Activated CD4-positive, CD25-positive, alpha-beta regulatory T cell treated with anti-CD3 and anti-CD28 coated beads, Interleukin-2, amount 50 U/mL, for 72 hours (primary cell): ENCODE data around the gene TEAD1.

ENCODE experiments used
- DNase-seq: peaks from one replicate; pipeline ENCODE4 v3.0.0; 2021

The TEAD1 gene

DNA sequence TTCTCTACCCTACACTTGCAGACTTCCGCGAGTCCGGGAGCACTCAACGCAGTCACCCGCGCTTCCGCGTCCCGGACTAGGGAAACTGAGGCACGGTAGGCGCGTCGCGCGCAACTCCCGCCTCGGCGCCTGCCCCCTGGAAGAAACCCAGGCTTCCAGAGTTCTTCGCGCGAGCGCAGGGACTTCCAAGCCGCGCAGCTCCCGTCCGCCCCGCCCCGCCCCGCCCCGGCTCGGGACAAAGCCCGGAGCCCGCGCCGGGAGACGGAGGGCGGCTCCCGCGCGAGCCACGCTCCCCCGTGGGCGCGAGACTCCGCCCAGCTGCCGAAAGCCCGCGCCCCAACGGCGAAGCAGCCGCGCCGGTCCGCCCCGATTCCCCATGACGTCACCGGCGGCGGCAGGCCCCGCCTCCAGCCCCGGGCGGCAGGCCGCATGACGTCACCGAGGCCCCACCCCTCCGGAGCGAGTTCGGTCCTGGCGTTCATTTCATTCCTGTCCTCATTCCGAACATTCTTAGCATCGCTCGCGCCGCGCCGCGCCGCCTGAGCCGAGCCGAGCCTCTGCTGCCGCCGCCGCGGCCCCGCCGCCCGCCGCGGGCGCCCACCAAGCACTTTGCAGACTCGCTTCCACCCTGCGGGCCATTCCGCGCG lies at the start of gene TEAD1:
Gene TEAD1, plus strand, starts transcription at position 498 of the 647 bp plus-strand sequence.
- peak; percentile 80 for DNase-seq

DNA sequence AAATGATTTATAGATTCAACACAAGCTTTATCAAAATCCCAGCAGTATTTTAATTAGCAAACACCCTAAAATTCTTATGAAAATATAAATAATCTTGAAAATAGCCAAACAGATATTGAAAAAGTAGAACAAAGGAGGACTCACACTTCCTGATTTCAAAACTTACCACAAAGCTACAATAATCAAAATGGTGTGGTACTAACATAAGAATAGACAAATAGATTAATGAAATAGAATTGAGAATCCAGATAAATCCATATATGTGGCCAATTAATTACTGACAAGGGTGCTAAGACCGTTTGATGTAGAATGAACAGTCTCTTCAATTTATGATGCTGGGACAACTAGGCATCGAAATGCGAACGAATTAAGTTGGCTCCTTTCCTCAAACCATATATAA lies 49.6 kb upstream of the TEAD1 start:
- DNase-seq = no peak

GRCh38 chr11:12625438-12626071 lies 48.7 kb upstream of the TEAD1 start:
- no peak for DNase-seq

GRCh38 chr11:12626616-12627015 lies 47.6 kb upstream of the TEAD1 start:
- no peak for DNase-seq

- DNase-seq = no peak
Measured at GRCh38 chr11:12628314-12628713, 45.9 kb upstream of the TEAD1 start.

- DNase-seq = no peak
Measured at GRCh38 chr11:12629601-12630313, 44.5 kb upstream of the TEAD1 start.

- DNase-seq = no peak
Measured at GRCh38 chr11:12631651-12632050, 42.6 kb upstream of the TEAD1 start.

DNA sequence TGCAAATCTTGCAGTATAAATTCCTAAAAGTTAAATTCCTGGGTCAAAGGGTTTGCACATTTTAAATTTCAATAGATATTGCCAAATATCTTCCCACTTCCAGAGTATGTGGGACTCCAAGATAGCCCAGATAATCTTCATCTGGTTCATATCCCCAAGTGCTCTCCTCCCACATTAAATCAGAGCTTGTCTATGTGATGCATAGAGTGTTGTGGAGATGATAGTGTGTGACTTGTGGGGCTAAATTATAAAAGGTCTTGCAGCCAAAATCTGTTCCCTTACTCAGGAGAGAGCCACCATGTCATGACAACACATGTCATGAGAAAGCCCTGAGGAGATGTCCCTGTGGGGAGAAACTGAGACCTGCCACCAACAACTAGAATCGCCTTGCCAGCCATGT lies 39.9 kb upstream of the TEAD1 start:
- DNase-seq = no peak

GRCh38 chr11:12636871-12637410 lies 37.3 kb upstream of the TEAD1 start:
- no peak for DNase-seq

DNA sequence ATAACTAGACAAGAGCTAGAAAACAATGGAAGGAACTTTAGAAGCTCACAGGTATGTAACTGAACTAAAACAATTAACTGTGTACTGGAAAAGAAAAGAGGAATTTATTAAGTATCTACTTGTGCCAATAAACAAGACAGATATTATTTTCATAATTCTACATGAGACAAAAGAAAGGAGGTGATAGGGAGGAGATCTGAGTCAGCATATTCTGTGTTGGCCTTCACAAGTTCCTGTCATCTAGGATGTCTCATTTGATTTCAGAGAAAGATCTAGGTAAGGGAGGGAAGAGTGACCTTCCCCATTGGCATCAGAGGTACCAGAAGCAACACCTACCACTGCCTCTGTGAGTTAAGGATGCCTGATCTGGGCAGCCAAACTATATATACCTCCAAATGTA lies 34.8 kb upstream of the TEAD1 start:
- no peak for DNase-seq

GRCh38 chr11:12640355-12640754 lies 33.9 kb upstream of the TEAD1 start:
- no peak for DNase-seq

DNA sequence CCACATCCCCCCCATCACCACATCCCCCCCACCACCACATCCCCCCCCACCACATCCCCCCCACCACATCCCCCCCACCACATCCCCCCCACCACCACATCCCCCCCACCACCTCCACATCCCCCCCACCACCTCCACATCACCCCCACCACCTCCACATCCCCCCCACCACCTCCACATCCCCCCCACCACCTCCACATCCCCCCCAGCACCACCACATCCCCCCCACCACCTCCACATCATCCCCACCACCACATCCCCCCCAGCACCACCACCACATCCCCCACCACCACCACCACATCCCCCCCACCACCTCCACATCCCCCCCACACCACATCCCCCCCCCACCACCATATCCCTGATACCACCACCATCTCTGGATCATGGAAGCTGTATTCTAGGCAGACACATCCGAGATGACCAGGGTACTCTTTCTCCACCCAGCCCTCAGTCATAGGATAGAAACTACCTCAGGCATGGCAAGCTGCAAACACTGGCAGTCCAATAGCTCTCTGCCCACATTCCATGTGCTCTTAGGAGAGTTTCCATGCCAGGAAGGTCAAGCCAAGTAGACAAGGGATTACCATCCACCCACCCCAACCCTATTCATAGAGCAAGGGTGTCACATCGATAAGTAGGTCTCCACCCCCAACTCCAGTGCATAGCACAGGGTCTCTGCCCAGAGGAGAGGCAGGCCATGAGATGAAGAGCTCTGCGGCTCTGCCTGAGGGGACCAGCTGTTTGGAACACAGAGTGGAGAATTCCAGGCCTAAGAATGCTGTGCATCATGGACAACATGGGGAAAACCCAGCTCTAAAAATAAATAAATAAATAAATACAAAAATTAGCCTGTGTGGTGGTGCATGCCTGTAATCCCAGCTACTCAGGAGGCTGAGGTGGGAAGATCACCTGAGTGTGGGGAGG lies 33.0 kb upstream of the TEAD1 start:
- DNase-seq = no peak

DNA sequence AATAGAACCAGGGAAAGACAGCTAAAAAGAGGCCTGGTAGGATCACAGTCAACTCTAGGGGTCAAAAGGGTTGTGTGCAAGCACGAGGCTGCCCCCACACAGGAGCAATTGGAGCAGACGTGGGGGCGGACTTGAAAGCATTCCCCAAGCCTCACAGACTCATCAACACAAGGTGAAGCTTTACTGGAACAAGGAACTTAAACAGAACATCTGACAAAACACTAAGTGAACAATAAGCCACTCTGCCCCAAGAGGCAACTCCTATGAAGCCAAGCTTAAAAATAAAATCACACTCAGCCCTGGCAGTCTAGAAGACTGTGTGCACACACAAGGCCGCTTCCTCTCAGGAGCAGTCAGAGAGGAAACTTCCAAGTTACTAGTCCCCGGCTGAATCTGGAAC lies 32.2 kb upstream of the TEAD1 start:
- DNase-seq = no peak

DNA sequence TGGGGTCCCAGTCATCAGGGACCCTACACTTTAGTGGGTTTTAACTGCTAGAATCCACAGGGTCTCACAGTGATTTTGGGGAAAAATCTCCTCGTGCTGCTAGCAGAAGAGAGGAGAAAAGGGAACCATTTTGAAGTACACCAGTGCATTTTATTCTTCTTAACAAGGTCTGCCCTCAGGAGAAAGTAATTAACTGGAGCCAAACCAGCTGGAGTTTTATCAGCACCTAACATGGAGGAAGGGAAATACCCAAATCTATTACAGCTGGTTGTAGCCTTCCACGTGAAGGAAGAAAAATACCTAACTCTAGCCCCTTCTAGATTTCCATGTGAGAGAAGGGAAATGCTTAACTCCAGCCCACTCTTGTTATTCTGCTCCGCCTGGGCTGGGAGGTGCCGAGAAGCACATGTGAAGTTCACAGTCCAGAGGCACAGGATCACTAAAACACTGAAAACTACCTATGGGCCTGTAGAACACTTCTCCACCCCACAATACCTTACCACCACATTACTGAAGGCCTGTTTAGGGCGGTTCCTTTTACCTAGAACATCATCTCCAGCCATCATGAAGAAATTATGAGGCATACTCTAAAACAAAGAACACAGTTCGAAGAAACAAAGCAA lies 31.3 kb upstream of the TEAD1 start:
- no peak for DNase-seq

- no peak for DNase-seq
Measured at GRCh38 chr11:12646478-12646877, 27.7 kb upstream of the TEAD1 start.

- no peak for DNase-seq
Measured at GRCh38 chr11:12653729-12654128, 20.5 kb upstream of the TEAD1 start.

- DNase-seq = no peak
Measured at GRCh38 chr11:12655842-12656241, 18.4 kb upstream of the TEAD1 start.

DNA sequence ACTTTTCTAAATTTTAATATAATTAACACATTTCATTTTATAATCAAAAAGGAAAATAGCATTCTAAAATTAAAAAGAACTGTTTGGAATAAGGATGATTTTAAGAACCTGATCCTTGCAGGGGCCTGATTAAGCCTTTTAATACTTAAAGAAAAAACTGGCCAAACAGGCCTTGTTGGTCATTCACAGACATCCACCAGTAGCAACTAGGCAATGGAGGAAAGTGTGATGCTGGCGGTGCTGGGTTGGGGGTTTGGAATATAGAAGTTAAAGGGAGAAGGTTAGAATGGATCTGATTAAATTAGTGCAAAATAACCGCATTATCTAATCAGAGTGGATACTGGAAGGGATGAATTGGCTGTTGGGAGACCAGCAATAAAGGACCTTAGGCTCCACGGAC lies 16.9 kb upstream of the TEAD1 start:
- no peak for DNase-seq

DNA sequence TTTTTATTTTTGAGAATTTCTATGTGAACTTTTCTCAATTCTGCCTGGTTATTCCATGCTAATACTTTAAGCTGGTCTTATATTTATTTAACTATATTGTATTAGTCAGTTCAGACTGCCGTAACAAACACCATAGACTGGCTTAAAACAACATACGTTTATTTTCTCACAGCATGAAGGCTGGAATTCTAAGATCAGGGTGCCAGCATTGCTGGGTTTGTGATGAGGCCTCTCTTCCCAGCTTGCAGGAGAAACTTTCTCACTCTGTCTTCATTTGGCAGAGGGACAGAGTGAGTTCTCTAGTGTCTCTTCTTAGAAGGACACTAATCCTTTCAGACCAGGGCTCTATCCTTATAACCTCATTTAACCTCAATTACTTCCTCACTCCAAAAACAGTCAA lies 16.2 kb upstream of the TEAD1 start:
- no peak for DNase-seq

- no peak for DNase-seq
Measured at GRCh38 chr11:12662101-12662689, 12.0 kb upstream of the TEAD1 start.

DNA sequence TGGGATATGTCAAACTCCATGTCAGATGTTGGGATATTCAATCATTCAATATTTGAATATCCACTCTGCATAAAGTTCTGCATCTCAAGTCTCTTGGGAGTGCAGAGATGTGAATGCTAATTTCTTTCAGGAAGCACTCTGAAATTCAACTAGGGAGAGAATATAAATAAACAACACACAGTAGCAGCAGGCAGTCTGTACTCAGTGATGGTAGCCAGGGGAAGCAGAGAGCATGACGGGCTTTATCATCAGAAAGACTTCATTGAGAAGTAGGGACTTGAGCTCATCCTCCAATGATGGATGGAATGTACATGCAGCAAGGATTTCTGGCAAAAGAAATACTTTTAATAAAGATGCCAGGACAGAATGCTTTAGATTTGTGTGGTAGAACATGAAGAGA lies 9.8 kb upstream of the TEAD1 start:
- DNase-seq = no peak

DNA sequence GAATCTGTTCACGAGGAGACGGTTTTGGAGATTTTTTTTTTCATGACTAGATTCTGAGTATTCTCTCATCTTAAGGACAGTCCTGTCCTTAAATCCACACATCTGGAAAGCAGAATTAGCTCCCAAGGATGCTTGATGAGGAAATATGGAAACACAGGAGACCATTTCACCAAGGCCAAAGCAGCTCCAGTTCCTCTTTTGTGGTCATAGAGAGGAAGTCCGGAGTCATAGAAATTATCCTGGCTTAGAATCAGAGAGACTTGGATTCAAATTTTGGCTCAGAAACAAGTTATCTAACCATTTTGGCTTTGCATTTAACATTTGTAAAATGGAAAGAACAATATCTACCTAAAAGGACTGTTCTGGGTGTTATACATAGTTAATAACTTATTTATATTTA lies 7.3 kb upstream of the TEAD1 start:
- DNase-seq = no peak
